OCI-M2 (cell line): ENCODE measurements around the gene LRRC19.
A peak's percentile ranks its signal among the peaks of the same experiment; 100 is the strongest.

Experiments
- DNase-seq: peaks from one replicate; lab custom pipeline; 2025; ENCODE audit not compliant: unreplicated experiment; lab: John Stamatoyannopoulos, UW

Gene LRRC19, protein sequence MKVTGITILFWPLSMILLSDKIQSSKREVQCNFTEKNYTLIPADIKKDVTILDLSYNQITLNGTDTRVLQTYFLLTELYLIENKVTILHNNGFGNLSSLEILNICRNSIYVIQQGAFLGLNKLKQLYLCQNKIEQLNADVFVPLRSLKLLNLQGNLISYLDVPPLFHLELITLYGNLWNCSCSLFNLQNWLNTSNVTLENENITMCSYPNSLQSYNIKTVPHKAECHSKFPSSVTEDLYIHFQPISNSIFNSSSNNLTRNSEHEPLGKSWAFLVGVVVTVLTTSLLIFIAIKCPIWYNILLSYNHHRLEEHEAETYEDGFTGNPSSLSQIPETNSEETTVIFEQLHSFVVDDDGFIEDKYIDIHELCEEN

DNA sequence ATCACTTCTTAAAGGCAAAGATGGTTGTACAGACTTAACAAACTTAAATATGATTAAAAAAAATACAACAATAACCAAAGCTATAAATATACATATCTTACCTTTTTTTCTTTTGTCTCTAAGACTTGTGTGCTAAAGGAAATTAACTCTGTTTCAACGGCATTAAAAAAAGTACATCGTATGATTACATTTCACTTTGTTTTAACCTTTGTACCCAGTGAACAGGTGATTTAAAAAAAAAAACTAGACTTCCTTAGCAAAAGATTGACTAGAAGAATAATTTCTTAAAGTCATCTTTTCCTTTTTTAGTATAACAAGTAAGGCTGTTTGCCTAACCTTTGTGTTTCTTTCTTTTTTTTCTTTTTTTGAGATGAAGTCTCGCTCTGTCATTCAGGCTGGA, at the start of gene LRRC19:
Gene LRRC19 (minus strand): TSS at position 182 of the 400 bp plus-strand sequence. CDS start 5,978 bp downstream, outside the sequence.
- DNase-seq, result no peak

DNA sequence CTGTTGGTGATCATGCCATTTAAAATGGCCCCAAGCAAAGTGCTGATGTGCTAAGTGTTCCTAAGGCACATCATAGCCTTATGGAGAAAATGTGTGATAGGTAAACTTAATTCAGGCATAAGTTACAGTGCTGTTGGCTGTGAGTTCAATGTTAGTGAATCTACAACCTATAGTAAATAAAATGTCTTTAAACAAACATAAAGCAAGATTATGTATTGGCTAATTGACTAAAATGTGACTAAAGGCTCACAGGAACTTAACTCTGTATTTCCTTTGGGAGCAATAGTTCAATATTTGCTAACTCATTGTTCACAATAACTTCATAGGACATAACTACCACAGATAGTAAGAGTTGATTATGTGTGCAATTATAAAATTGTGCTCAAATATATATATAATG, 49.4 kb upstream of the LRRC19 start:
- no peak for DNase-seq

DNA sequence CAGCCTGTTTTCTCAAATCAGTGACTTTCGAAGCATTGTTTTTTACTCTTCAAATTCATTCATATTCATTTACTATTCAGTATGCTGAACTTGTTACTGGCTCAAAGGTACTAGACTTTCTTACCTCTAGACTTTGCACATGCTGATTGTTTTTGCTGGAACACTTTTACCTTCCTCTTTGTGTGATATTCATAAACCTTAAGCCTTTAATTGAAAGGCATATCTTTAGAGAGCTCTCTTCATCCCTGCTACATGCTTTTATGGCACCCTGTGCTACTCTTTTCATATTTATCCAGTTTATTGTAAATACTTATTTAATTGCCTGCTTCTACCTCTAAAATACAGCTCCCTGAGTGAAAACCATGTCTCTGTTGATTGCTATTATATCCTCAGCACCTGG, 48.7 kb upstream of the LRRC19 start:
- DNase-seq, result no peak

DNA sequence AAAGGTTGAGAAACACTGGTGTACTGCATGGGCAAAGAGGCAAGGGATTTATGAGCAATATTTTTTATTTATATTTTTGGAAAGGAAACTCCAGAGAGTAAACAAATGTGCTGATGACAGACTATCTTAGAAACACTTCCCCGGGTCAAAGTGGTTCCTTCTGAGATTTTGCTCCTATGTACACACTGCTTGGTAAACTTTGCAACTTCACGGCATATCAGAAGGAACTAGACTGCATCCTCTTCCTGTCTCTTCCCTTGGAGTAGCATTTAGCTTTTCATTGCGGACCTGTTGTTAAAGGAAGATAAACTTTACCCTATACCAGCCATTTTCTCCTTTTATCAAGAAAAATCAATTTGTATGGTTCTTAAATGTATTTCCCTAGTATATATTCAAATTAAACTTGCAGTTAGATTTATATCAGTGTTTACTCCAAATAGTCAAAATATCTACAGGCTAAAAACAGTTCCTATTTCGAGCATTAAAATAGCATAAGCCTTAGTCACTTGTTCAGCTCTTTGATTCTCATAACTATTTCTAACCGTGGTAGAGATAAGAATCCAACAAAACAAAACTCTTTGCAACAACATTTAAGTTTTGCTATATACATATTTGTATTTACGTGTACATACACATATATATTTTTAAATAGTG, 48.0 kb upstream of the LRRC19 start:
- DNase-seq, result peak; percentile 24

DNA sequence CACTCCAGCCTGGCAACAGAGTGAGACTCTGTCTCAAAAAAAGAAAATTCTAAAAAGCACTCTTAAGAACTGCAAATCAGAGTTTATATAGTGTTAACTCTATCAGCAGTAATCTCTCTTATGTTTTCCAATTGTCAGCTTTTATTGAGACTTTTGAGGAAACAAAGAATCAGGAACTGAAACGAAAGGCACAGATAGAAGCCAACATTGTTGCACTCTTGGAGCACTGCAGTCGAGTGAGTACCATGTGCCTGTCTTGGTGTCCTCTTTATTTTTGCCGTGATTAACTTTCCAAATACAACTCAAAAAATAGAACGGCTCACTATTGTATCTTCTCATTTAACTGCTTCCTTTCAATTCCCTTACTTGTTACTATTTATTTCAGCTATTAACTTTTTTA, 41.7 kb upstream of the LRRC19 start:
- no peak for DNase-seq

DNA sequence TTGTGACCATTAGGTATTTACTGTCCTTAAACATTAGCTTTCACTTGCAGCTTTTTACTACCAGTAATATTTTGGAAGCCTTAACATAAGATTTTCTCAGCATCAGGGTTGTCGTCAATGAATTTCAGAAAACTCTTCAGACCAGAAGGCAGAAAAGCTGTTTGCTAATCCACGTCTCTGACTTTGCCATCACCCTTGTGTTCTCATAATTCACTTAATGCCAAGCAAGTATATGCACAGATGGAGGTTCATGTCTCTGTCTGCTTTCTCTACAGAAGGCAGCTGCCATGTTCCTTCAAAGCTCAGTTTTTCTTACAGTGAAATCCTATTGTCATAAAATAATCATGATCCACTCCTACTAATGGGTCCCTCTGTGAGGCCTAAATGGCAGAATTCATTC, 37.7 kb upstream of the LRRC19 start:
- DNase-seq, result no peak

DNA sequence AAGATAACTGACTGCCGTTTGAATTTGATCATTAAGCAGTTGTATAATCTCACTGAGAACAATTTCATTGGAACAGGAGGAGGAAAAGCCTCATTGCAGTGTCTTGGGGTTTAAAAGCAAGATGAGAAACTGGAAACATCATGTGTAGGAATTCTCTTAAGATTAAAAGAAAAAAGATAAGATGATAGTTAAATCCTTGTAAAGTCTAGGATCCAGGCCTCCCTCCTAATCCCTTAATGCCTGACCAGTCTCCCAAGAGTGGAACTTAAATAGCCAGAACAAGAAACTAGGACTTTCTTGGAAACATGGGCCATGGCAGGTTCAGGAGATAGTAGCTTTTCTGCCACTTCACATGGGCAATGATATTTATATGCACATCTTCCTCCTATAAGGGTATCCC, 37.0 kb upstream of the LRRC19 start:
- no peak for DNase-seq

DNA sequence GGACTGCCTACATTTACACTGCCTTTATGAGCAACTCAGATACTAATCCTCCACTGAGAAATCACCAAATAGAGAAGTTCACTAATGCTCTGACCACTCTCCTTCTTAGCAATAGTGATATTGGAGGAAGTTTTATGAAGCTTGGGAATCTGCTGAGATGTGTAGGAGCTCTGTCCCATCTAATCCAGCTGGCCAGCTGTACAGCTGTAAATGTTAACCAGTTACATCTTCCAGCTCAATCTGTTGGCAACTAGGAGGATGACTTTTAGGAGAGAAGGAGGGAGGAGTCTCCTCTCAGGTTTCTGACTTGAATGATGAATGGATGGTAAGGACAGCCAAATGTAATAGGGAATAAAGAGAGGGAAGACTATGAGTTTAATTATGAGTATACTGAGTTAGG, 36.3 kb upstream of the LRRC19 start:
- DNase-seq, result no peak

DNA sequence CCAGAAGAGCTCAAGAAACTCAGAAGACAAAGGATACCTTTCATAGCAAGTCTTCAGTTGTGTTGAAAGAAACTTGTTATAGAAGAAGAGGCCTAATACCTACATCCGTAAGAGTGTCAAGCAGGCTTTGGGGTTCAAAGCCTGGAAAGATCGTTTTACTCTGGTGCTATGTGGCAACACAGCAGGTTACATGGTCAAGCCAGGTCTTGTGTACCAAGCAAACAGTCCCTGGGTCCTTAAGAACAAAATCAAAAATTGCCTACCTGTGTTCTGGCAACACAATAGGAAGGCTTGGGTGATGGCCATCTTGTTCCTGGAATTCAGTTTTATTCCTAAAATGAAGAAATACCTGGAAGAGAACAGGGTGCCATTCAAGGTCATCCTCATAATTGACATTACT, 32.0 kb upstream of the LRRC19 start:
- DNase-seq, result no peak

DNA sequence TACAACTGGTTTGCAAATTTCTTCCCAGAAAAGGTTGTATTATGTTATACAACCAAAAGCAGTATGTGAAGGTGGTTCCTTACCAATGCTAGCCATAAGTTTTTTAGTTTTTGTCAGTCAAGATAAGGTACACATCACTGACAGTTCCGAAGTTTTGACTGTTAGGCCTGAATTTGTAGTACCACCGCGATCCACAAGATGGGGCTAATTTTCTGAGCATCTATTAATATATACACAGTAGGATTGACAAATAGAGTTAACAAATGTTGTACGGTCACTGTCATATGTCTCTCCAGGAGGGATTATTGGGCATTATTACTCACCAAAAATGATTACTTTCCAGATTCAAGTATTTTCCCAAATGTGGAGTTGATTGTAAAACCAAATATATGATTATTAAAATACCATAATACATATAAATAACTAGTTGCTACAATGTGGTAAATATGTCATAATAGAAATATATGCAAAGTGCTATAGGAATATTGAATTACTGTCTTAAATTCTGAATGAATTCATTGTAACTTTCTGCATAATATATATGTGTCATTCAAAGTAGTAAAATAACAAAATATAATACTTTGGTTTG, 28.4 kb upstream of the LRRC19 start:
- DNase-seq, result peak; percentile 65

DNA sequence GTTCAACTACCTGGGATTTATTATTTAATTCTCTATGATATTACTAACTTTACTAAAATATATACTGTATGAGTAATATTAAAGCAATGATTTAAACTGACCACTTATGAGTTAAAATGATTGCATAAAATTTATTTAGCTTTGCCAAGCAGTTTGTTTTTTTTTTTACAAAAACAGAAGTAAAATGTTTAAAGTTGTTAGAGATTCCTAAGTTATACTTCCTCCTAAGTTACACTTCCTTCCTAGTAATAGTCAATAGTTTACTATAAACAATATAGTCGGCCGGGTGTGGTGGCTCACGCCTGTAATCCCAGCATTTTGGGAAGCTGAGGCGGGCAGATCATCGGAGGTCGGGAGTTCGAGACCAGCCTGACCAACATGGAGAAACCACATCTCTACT, 23.7 kb upstream of the LRRC19 start:
- no peak for DNase-seq

DNA sequence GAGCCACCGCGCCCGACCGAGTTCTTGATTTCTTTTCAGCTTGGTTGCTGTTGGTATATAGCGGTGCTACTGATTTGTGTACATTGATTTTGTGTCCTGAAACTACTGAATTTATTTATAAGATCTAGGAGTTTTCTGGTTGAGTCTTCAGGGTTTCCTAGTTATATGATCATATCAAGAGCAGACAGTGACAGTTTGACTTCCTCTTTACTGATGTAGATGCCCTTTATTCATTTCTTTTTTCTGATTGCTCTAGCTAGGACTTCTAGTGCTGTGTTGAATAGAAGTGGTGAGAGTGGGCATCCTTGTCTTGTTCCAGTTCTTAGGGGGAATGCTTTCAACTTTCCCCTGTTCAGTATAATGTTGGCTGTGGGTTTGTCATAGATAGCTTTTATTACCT, 17.4 kb upstream of the LRRC19 start:
- no peak for DNase-seq

DNA sequence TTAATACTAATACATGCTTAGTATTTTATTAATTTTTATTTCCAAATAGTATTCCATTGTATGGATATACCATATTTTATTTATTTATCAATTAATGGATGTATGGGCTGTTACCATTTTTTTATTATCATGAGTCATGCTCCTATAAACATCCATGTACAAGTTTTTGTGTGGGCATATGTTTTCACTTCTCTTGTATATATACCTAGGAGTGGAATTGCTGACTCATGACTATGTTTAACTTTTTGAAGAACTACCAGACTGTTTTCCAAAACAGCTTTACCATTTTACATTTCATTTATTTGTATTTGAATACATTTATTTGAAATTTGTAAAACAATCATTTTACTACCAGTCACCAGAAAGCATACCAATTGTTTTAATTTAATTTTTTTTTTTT, 14.1 kb upstream of the LRRC19 start:
- DNase-seq, result no peak

DNA sequence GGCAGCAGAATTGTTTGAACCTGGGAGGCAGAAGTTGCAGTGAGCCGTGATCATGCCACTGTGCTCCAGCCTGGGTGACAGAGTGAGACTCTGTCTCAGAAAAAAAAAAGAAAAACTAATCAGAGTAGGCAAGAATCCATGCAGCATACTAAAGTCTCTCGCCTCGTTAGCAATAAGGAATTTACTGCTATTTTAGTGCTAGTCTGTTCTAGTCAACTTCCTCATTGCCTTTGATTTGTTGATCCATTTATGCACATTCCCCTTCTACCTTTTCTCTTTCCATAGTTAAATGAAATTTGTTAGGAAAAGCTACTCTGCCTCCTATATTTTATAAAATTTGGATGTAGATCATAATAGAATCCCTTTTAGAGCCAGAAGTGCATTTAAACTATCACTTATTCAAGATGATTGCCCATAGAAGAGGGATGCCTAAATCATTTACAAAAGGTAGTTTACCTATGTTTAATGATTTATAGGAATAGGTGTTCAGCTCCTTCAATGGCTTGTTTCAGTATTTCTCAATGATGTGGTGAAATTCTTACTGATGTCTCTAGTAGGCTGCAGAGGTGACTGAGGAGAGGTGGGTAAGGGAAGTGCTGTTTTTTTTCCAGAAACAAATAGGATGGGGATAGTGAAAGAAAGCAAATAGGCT, 1.9 kb downstream of the LRRC19 start:
- no peak for DNase-seq

DNA sequence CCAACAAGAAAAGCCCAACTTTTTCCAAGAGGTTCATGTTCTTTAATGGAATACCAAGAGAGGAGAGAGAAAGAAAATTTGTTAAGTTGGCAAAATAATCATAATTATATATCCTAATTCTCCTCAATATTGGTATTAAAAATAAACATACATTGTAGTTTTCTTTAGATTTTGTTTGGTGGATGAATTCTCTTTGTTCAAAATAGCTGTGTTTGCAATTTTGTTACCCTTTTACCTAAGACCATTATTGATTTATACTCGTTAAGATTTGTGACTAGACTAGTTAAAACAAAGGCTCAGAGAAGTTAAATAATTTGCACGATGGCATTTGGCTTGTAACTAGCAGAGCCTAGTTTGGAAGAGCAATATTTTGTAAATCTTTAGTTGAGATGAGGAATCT, 9.7 kb downstream of the LRRC19 start:
- DNase-seq, result no peak

DNA sequence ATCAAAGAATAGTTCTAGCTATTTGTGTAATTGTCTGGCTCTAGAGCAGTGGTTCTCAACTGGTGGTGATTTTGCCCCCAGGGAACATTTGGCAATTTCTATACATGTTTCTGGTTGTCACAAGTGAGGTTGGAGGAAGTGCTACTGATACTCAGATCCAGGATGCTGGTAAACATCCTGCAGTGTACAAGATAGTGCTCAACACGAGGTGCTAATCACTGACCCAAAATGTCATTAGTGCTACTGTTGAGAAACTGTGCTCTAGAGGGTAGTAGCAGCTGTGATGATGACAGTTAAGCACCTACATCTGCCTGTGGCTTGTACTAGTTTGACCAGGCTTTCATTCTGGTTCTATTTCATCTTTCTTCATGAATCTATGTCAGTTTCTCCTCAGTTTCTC, 22.1 kb downstream of the LRRC19 start:
- no peak for DNase-seq

DNA sequence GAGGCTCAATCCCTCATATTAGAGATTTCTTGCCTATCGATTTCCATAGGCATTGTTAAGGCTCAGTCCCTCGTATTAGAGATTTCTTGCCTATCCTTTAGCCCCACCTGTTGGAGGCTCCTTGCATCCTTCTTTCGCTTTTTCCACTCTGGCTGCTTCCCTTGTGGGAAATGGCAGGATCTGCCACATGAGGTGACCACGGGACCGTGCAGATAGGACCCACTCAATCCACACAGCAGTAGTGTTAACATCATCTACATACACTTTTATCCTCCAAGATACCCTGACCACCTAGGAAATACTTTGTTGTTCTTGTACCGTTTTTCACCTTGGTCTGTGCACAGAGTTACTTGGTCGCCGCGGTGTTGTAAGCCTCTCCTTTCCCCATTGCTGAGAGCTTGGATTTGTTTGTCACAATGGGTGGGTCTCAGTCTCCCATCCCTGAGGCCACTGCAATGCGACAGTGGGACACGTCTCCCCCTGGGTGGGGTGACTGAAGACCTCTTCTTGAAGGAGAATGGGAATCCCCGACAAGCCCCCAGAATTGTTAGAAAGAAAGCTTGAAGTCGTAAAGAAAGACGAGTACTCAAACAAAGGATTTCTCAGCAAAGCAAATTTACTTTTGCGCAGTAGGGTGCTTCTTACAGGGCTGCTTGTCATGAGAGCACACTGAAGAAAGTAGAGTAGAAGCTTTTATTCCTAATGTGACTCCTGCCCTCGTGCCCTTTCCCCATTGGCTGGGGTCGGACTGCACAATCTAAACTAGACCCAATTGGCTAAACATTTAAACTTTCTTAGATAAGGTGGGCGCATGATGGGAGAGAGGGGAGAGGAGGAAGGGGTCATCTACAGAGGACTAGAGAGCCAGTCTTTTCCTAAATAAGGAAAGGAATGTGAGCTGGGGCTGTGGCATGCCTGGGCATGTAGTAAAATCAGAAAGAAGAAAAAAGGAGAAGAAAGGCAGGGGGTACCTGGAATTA, 29.5 kb downstream of the LRRC19 start:
- no peak for DNase-seq

DNA sequence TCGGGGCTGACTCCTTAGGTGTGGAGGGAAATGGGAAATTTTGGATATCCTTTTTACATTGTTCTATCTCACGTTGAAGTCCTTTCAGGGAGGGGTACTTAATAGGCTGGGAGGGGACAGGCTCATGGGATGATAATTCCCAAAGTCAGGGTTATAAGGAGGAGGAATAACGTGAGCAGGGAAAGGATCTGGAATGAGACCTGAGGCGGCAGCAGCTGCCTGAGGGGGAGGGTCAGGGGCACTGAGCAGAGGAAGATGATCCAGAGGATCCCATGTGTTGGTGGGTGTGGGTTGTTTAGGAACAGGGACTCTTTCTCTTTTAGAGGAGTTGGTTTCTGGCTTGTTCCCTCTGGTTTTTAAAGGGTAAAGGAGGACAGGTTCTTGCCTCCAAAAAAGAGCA, 30.5 kb downstream of the LRRC19 start:
- no peak for DNase-seq

DNA sequence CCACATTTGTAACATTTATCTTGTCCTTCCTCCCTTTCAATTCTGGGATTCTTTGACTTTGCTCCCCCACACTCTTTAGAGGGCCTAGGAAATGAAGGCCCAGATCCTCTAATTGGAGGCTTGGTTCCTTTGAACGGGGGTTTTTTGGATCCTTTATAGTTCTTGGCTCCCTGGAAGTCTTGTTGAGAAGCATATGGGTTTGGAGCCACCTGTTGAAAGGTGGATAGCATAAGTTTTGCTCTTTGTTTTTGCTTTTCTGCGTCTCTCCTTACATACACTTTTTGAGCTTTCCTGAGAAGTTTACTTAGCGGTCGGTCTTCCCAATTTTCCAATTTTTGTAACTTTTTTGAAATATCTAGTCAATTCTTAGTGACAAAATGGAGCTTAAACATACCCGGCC, 31.5 kb downstream of the LRRC19 start:
- DNase-seq, result no peak

DNA sequence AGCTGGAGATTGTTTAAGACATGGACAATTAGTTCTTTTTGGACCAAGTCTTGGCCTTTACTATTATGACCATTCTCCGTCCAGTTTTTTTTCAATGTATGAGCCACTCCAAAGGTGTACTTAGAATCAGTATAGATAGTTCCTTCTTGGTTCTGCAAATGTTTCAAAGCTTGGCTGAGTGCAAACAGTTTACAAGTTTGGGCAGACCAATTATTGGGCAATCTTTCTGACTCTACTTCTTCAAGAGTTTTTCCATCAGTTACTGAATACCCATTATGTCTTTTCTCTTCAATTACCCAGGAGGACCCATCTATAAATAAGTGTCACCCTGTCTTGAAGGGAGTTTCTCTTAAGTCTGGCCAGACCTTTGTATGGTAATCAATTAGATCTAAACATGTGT, 33.8 kb downstream of the LRRC19 start:
- no peak for DNase-seq

DNA sequence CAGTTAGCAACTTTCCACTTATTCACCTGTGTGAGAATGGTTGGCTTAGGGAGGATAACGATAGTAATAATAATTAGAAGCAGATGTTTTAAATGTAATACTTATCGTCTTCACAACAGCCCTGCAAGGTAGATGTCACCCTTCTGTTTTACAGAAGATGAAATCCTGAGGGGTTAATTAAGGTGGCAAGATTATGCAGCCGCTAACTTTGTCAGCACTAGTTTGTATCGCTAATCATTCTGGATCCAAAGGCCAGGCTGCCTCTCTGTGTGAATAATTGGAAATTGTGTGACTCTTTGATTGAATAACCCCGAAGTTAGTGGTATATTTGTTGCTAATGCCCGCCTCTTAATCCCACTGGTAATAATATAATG, 48.6 kb downstream of the LRRC19 start:
- DNase-seq, result no peak
